Glutamatergic neuron (in vitro differentiated cells): ENCODE data around the gene MIER1. TPM values are rescaled to one million over a fixed set of nuclear protein-coding genes. Genes with fewer than 3 reads are reported as not detected.

ENCODE experiments used
- DNase-seq: peaks from one replicate; pipeline ENCODE4 v3.0.0; 2022
- H3K27ac Mint-ChIP-seq: one replicate; pipeline ENCODE4 v1.8.0; 2020; ENCODE audit warnings: mild to moderate bottlenecking, mixed read lengths, inconsistent platforms; ENCODE audit not compliant: unreplicated experiment
- H3K27me3 Mint-ChIP-seq: one replicate; pipeline ENCODE4 v1.8.0; 2020; ENCODE audit warnings: mild to moderate bottlenecking, moderate library complexity, mixed read lengths, inconsistent platforms; ENCODE audit not compliant: unreplicated experiment
- H3K36me3 Mint-ChIP-seq: one replicate; pipeline ENCODE4 v1.8.0; 2020; ENCODE audit warnings: mild to moderate bottlenecking, mixed read lengths, inconsistent platforms; ENCODE audit not compliant: unreplicated experiment
- H3K4me1 Mint-ChIP-seq: one replicate; pipeline ENCODE4 v1.8.0; 2020; ENCODE audit warnings: mild to moderate bottlenecking, low read depth, mixed read lengths, inconsistent platforms; ENCODE audit not compliant: unreplicated experiment
- H3K4me3 Mint-ChIP-seq: one replicate; pipeline ENCODE4 v1.8.0; 2020; ENCODE audit warnings: mild to moderate bottlenecking, mixed read lengths, inconsistent platforms; ENCODE audit not compliant: unreplicated experiment
- H3K9me3 Mint-ChIP-seq: one replicate; pipeline ENCODE4 v1.8.0; 2020; ENCODE audit warnings: mild to moderate bottlenecking, moderate library complexity, mixed read lengths, inconsistent platforms; ENCODE audit not compliant: unreplicated experiment
- total RNA-seq: library from RNA; stranded (reverse); fragmentation: NEBNext Ultra II Directional; extraction: Animal tissue kit (Norgen Biotek cat#: 25700); gene quantifications from one replicate; pipeline ENCODE4 v1.2.1, GENCODE V29; 2021; ENCODE audit not compliant: unreplicated experiment
- TF ChIP-seq, protein P1 (sequence below): fragments of 200-600 bp; sonication (generic); IDR thresholded peaks from one replicate; pipeline ENCODE4 v1.5.0; 2021; ENCODE audit not compliant: partially characterized antibody, unreplicated experiment

Gene MIER1
- total RNA-seq, 1 donor from 2014 or later, result 19.0 TPM

DNA sequence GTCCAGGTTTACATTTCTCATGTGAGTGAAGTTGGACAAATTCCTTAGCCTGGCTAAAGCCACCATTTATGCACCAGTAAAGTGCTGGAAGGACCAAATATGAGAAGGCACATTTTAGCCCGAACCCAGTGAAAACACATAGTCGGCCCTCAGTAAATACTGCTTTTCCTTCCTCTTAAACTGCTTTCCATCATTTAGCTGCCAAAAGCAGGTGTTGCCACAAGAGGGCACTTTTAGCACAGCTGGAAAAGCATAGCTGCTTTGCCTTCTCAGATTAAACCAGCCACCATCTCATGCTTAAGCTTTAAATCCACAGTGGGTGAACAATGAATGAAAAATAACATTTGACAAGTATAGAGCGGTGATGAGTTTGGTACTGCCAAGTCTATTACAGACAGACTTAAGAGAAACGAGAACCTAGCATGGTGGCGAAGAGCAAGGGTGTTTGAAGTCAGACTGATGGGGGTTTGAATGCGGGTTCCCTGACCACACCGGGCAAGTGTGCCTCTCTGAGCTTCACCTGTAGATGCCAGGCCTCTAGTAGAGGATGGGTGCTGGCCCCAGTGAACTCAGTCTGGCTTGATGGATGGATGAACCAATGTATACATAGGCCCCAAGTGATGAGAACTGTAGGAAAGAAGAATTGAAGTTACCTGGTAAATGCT, 71.4 kb downstream of the MIER1 start:
- TF ChIP-seq, protein P1, sequence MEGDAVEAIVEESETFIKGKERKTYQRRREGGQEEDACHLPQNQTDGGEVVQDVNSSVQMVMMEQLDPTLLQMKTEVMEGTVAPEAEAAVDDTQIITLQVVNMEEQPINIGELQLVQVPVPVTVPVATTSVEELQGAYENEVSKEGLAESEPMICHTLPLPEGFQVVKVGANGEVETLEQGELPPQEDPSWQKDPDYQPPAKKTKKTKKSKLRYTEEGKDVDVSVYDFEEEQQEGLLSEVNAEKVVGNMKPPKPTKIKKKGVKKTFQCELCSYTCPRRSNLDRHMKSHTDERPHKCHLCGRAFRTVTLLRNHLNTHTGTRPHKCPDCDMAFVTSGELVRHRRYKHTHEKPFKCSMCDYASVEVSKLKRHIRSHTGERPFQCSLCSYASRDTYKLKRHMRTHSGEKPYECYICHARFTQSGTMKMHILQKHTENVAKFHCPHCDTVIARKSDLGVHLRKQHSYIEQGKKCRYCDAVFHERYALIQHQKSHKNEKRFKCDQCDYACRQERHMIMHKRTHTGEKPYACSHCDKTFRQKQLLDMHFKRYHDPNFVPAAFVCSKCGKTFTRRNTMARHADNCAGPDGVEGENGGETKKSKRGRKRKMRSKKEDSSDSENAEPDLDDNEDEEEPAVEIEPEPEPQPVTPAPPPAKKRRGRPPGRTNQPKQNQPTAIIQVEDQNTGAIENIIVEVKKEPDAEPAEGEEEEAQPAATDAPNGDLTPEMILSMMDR, result peak; percentile 21
- no peak overlapping the region for H3K4me3 Mint-ChIP-seq
- no peak overlapping the region for H3K27ac Mint-ChIP-seq
- peaks cover 1% of the 10 kb centered on the region for H3K9me3 Mint-ChIP-seq
- H3K4me1 Mint-ChIP-seq, result no peaks in the 10 kb centered on the region
- DNase-seq, result peak; percentile 32
- H3K27me3 Mint-ChIP-seq, result no peaks in the 10 kb centered on the region
- H3K36me3 Mint-ChIP-seq, result no peaks in the 10 kb centered on the region

DNA sequence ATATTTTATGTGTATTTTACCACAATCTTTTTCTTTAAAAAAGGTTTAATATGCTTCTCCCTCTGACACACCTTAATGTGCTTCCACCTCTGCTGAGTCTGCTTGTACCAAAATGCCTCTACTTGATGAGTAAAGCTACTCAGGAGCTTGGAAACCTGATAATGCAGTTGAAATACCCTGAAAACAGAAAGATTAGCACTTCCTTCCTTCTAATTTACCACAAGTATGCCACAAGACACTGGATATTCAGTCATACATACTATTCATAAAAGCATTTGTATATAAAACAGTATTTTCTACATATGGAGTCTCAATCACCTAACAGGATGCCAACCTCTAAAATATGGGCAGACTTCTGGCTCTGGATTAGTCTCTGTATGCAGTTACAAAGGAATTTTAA, 74.2 kb downstream of the MIER1 start:
- Mint-ChIP-seq H3K27me3 (no peaks in the 10 kb centered on the region), H3K36me3 (no peaks in the 10 kb centered on the region), H3K9me3 (peaks cover 1% of the 10 kb centered on the region), H3K4me3 (no peak overlapping the region), H3K27ac (no peak overlapping the region), H3K4me1 (no peaks in the 10 kb centered on the region)
- DNase-seq, result no peak
- TF ChIP-seq, protein P1, result no peak

DNA sequence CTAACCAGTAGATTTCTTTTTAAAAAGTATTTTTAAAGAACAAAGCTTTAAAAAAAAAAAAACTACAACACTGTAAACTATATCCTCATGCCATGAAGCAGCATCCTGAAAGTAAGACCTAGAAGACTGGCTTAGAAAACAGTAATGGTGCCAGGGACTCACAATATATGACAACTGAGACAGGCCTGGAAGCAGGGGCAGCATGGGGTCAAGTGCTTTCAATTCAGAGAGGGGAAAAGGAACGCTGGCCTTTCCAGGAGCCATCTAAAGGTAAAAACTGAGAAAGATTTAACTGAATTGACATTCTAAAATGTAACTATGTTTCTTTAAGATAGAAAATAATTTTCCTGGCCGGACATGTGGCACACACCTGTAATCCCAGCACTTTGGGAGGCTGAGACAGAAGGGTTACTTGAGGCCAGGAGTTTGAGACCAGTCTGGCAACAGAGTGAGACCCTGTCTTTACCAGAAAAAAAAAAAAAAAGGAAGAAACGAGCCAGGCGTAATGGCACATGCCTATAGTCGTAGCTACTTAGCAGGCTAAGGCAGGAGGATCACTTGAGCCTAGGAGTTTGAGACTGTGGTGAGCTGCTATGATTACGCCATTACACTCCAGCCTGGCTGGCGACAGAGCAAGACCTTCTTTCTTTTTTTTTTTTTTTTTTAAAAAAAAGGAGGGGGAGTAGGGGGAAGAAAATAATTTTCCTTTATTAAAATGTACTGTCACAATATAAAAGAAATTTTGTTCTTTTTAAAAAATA, 75.0 kb downstream of the MIER1 start:
- no peak overlapping the region for H3K27ac Mint-ChIP-seq
- H3K9me3 Mint-ChIP-seq, result peaks cover 1% of the 10 kb centered on the region
- no peak overlapping the region for H3K4me3 Mint-ChIP-seq
- H3K36me3 Mint-ChIP-seq, result no peaks in the 10 kb centered on the region
- H3K27me3 Mint-ChIP-seq, result no peaks in the 10 kb centered on the region
- no peaks in the 10 kb centered on the region for H3K4me1 Mint-ChIP-seq
- TF ChIP-seq, protein P1, result no peak
- no peak for DNase-seq

DNA sequence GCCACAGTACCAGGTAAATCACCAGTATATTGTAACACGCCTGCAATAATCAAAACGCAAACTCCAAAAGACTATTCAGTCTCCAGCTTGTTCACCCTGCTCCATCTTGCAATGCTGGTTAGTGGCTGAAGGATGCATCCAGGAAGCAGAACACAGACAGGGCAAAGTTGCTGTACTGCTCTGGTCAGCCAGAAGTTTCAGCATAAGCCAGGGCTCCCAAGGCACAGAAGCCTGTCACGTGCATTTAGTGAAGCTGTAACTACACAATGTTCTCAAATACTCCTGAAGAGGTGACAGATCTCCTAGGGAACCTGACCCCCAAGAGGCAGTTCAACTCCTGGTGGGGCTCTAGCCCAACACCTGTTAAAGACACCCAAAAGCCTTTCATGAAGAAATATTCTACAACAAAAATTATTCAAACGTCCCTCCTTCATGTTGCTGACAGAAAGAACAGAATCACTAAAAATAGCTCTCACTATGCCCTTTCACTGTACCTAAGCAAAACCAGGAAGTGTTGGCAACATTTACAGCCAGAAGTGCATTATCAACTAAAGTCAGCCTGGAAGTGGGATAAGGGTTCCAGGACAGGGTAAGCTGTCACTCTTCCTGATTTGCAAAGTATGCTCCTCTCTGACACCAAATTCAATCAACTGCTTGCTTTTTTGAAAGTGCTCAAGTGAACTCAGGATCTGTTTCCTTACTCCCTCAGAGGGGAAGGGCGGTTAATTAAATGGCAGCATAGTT, 77.1 kb downstream of the MIER1 start:
- TF ChIP-seq, protein P1, result no peak
- H3K27ac Mint-ChIP-seq, result no peak overlapping the region
- no peak for DNase-seq
- no peak overlapping the region for H3K4me3 Mint-ChIP-seq
- no peaks in the 10 kb centered on the region for H3K27me3 Mint-ChIP-seq
- peaks cover 1% of the 10 kb centered on the region for H3K9me3 Mint-ChIP-seq
- no peaks in the 10 kb centered on the region for H3K36me3 Mint-ChIP-seq
- H3K4me1 Mint-ChIP-seq, result no peaks in the 10 kb centered on the region
